Stimulated activated CD4-positive, alpha-beta T cell treated with anti-CD3 and anti-CD28 coated beads, Interleukin-4, amount 100 ng/mL, for 48 hours (primary cell): Measurements from ENCODE around the gene WNT5B.

Experiments used
- DNase-seq, 2 donors: peaks; one replicate each; pipeline ENCODE4 v3.0.0-alpha.2; 2020; ENCODE audit warnings: low read depth in 2 of 2

WNT5B gene

DNA sequence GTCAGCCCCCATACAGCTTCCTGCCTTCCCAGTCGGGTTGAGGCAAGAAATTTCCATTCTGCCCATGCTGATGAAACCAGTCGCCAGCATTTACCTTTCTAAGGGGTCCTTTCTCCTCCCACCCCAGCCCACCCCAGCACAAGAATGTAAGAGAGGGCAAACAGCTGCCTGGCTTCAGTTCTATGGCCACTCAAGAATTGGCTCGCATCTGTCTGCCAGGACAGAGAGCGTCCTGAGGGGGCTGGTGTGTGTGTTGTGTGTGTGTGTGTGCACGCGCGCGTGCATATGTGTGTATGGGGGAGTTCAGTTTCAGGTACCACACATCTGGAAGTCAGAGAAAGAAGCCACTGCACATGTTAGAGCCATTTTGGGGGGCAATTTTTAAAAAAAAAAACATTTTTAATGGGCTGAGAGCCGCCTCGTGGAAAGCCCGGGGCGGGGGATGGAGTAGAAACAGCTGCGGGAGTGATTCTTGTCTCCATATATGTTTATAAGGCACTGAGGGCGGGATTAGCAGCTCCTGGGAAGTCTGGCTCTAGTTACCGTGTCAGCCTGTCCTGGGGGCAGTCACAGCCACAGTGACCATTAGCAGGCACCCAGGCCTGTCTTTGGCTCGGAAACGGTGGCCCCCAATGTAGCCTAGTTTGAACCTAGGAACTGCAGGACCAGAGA lies at the start of gene WNT5B:
Gene WNT5B, plus strand, starts transcription at position 566 of the 672 bp plus-strand sequence. CDS start 2,124 bp downstream, outside the sequence.
- DNase-seq: no peak

DNA sequence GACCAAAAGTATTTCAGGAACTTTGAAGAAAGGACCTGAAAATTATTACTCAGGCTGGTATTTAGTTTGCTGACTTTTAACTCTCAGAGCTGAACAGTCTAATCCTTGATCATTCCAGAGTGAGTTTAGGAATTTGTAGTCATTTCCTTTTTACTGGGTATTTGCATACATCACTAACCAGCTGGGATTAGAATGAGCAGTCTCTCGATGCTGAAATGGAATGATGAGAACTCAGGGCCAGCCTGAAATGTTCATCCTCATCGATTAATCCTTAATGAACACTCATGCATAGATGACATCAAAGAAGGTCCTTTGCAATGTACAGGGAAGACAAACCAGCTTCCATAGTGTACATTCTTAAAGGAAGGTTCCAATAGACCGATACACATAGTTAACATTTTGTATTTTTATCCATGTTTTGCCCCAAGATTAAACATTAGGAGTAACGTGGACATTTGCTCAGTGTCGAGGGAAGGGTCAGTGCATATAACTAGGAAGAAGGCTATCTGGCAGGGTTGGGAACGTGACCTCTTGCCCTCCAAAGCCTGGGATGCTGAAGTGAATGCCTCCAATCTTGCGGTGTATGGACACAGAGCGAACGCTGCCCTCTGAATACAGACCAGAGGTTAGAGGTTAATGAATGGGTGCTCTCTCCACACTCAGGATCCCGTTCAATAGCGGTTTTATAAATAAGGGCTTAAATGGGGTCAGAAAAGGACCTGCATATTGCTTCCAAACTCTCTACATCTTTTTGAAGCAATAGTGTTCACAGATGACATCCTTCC lies 49.2 kb upstream of the WNT5B start:
- DNase-seq: no peak

DNA sequence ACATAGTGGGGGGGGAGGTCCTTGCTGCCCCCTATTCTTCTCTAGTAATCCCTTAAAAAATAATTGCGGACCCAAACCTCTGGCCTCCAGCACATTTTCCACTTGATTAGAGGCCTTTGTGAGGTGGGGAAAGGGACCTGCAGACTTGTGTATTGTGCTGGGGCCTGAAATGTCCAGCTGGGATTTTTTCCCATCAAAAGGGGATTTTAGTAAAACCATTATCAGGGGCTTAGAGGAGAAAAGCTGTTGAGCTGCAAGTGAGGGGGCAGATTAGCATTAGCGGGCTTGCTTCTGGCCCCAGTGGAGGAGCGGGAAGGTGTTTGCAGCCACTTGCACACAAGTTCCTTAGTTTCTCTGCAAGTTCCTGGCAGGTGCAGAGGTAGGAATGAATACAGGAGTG lies 48.5 kb upstream of the WNT5B start:
- no peak for DNase-seq

DNA sequence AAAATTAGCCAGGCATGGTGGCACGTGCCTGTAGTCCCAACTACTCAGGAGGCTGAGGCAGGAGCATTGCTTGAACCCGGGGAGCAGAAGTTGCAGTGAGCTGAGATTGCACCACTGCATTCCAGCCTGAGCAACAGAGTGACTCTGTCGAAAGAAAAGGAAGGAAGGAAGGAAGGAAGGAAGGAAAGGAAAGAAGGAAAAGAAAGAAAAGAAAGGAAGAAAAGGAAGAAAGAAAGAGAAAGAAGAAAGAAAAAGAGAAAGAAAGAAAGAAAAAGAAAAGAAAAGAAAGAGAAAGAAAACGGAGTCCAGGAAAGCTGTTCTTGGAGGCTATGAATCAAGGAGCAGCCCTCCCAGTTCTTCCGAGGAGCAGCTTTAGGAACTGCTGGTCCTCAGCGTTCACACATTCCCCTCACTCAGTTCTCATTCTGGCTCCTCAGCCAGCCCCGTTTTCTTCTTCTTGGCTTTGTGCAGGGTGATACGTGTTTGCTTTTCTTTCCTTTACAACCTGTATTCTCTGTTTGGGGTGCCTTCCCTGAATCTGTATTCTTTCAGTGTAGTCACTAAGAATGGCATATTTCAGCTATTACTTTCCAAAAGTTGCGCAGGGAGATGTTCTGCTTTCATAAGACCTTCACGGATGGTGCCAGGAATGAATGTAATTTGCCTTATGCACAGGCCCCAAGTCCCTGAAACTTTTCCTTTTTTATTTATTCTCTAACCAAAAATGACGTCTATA lies 46.9 kb upstream of the WNT5B start:
- no peak for DNase-seq

DNA sequence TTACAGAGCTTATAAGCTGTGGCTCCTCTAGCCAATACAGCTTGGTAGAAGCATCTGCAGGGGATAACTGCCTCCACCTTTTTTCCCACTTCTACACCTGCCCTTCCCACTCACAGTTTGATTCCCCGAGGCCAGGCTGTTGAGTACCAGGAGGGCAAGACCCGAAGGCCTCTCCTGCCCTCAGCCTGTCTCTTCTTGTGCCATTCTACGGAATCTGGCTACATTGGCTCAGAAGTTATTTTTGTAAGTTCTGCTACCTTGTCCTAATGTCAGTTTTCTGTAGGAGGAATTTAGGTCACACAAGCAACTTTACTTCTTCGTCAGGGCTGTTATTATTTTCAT lies 46.4 kb upstream of the WNT5B start:
- no peak for DNase-seq

DNA sequence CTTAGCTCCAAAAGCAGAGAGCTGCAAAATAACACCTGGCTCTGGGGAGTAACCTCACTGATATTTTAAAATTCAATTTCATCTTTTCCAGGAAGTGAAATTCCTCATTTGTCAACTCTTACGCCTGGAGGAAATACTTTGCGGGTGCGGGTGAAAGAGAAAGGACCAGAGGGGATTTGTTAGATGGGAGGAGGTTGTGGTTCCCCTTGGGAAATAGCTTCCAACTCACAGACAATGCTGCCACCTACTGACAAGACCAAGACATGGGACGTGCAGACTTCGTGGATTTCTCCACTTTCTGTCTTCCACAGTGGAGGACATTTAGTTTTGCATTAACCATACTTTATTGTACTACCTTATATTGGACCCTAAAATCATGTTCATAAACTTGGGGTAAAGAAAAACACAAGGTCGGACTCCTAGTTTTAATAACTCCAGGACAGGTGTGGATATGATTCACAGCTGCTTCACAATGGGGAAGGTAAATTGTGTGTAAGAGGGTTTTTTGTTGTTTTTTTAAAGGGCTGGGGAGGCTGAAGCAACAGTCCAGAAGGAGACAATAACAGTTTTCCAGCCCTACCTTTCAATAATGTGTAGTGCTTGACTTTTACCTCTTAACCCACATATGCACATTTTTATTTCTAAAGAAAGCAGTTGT lies 45.5 kb upstream of the WNT5B start:
- DNase-seq: peak; percentile 38 to 62

DNA sequence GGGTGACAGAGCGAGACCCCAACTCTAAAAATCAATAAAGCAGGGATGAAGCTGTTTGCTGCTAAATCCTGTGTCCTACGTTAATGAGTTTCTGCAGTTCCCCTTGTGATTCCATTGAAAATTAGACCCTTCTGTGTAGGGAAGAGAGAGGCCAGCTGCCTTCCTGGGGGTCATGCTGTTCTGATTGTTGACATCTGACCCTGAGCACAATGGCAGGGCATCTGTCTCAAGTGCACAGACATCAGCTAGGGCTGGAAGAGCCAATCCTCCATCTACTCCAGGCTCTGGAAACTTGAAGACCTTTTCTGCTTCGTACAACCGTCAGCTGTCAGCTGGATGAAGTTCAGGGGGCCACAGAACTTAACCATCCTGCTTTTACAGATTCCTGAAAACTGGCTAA lies 44.7 kb upstream of the WNT5B start:
- no peak for DNase-seq

DNA sequence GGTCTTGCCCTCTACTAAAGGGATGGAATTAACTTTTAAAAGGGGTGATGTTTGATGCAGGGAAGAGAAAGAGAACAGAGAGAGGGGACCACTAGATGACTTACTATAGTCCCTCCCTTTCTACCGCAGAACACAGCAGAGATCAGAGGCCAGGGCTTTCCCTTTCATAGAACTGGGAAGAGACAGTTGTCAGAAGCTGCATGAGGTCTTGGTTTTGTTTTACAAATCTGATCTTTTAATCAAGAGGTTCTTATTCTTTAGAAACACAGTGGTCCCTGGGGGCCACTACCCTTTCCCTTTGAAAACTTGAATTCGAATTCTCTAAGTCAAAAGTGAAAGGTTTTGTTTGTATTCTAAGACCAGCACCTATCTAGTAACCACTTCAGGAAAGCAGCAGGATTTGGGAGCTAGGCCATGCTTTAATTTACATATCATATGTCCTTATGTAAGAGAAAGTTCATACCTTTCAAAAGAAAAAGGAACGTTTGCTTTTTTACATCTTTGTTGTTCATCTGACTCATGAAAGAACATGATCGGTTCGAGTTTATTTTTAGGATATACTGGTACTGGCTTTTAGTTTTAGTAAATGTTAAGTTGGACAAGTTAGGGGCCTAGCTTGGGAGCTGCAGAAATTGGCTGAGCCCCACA lies 41.0 kb upstream of the WNT5B start:
- no peak for DNase-seq

DNA sequence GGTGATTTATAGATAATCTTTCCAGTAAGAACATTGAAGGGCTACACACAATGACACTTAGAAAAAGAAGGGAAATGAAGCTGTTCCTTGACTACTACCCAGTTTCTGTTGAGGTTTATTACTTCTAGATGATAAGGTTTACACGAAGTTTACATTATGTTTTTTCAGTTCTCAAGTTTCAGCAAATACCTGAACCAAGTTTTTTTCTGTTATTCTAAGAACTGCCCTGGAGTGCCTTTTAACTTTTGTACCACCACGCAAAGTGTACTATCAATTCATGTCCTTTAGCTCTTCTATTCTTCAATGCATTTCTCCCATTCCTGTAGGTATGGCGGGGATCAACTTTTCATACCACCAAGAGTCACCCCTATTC lies 40.5 kb upstream of the WNT5B start:
- DNase-seq: no peak

DNA sequence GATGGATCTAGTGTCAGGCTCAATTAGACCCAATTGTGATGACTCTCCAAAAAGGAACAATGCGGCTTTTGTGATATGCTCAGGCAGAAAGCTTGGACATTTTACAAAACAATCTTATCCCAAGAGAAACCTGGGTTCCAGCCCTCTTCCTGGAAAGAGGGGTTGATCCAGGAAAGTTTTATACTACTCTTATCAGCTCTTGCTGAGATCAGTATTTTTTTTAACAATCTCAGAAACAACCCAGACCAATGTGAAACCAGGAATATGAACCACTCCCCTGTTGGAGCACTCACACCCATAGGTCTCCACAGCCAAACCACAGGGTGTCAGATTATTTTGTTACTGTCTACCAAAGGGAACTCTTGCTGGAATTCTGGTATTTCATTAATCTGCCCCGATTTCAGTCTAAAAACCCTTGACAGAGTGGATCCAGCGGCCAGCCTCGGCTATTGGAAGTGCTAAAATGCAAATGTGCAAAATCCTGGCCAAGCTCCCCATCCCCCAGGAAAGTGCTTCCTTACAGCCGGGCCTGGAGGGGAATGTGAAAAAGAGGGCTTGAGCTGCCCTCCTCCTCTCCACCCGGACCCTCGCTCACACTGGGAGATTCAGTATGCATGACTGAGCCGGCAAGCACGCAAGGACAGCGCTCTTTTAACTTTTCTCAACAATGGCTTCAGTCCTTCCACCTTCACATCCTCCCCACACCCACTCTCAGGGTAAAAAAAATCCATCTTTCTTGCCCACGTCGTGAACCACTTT lies 38.6 kb upstream of the WNT5B start:
- no peak for DNase-seq

DNA sequence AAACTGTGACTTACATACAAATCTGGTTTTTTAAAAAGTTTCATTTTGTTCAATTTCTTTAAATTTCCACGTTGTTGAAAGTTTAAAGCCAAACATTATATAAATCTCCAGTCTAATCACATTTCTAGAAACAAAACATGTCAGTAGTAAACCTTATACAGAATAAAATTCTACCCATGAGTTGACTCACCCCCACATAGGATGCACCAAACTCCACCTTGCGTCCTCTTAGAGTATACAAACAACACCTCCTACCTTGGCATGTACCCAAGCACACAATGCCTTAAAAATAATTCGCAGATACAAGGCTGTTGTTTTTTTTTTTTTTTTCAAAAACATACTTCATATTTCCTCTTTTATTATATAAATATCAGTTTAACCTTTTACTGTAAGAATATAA lies 38.0 kb upstream of the WNT5B start:
- DNase-seq: no peak

DNA sequence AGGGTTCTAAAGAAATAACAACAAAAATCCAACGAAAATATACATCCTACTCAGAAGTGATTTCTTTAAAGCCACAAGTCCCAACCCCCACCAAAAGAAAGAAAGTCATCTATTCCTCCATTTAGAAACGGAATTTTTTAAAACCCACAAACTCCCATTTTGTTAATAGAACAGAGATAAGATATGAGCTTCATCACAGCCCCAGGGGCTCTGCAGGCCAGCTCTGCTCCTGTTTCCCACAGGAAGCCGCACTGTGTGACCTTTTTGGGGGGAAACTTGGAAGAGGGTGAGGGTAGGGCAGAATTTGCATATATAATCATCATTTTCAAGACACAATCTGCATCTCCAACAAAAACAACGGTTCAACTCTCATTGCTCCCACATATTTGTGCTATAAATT lies 37.5 kb upstream of the WNT5B start:
- no peak for DNase-seq

DNA sequence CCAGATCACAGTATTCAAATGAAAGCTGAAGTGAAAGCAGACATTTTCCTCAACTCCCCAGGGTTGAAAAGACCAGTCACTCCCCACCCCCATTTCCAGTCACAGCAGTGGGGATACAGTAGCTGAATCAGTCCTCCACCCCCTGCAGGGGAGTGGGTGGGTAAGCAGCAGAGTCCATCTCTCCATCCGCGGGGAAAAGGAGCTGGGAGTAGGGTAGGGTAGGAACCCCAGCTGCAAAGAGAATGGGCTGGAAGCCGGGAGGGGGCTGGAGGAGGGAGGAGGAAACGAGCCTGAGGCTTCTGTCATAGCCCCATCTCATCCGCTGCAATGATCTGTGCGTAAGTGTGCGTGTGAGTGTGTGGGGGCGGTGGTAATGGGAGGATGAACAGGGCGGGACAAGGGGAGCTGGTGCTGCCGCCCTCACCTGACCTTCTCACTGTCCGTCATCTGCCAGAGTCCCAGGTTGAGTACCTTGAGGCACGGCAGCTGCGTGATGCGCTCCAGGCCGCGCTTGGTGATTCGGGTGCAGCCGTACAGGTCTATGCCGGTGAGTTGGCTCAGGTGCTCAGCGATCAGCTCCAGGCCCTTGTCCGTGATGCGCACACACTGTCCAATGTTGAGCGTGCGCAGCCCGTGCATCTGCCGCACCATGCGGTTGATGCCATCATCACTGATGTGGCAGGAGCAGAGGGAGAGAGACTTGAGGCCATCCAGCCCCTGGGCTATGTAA lies 36.4 kb upstream of the WNT5B start:
- DNase-seq: peak; percentile 45 to 57

DNA sequence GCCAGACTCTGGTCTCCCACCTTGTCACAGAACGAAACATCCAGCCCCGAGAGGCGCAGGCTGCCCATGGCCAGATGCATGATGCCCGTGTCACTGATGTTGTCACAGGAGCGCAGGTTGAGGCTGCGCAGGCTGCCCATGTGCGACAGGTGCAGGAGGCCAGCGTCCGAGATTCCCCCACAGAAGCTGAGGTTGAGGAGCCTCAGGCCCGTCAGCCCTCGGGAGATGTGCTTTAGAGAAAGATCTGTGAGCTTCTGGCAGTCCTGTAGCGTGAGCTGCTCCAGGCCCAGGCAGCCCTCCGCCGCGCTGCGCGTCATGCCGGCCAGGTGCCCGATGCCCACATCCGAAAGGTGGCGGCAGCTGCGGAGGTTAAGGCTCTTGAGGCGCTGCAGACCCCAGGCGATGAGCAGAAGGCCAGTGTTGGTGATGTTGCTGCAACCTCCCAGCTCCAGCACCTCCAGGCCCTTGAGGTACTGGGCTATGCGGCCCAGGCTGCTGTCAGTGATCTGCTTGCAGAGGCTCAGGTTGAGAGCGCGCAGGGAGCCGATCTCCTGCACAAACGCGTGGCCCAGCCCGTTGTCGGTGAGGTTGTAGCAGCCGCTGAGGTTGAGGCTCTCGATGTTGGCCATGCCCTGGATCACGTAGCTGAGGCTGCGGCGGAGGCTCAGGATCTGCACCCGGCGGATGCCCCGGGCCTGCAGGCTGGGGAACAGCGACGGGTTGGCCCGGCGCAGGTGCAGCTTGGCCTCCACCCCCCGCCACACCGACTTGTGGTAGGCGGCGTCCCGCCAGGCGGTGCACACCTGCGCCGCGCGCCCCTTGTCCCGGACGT lies 35.6 kb upstream of the WNT5B start:
- peak; percentile 30 to 50 for DNase-seq

DNA sequence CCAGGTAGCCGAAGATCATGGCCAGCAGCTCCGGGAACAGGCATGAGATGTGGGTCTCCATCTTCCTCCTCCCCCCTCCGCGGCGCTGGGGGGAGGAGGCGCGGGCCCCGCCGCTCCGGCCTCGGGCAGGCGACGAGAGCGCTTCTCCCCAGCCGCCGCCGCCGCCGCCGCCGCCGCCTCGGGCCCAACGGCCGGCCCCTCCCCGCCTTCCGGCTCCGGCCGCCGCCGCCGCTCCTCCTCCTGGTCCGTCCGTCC lies 35.1 kb upstream of the WNT5B start:
- no peak for DNase-seq

DNA sequence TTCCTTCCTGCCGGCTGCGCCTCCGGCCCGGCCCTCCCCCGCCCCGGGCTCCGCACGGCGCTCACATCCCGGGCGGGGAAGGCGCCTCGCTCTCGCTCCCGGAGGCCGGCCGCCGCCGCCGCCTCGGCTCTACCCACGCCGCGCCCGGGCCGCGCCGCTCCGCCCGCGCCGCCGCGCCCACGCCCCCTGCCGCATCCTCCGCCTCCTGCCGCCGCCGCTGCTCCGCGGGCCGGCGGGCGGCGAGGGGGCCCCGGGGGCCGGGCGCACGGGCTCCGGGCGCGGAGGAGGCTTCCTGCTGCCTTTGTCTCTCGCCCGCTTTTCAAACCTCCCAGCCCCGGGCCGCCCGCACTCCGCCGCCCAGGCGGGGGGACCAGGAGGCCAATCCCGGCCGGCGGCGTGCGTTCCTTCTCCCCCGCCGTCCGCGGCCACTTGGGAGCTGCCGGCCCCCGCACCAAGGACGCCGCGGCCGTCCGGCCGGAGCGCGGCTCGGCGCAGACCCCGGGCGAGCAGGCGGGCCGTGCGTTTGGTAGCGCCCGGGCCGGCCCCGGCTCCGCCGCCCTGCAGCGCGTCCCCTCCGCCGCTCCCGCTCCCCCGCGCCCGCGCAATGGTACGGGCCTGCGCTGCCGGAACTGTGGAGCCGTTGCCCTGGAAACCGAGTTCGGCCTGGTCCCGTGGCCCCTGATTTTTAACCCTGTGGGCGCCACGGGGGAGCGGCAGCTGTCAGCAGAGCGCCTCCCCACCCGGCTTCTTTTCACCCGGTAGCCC lies 34.6 kb upstream of the WNT5B start, which contains the start of gene FBXL14:
Gene FBXL14, minus strand, starts transcription at position 321 of the 765 bp plus-strand sequence. CDS start 515 bp downstream, outside the sequence.
- DNase-seq: peak; percentile 76 to 82

DNA sequence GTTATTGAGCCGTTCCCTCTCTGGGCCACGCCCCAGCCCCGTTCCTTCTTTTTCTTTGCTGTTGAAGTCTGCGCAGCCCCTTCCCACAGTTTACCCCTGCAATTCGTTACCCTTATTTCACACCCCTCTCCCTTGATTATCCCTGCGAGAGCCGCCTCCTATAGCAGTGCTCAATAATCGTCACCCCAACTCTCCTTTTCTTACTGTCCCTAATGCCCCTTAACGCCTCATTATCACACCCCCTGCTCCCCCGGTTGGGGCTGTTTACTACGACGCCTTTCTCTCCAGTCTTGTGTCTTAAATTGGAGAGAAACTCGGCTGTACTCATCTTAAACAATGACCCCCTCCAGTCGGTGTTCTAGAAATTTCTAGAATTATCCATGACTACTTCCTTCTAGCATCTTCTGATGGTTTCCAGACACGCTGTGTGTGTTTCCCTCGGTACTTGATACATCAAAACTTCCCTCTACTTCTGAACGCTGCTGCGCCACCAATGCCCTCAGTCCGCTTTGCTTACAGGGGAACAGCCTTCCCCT lies 33.9 kb upstream of the WNT5B start:
- no peak for DNase-seq

DNA sequence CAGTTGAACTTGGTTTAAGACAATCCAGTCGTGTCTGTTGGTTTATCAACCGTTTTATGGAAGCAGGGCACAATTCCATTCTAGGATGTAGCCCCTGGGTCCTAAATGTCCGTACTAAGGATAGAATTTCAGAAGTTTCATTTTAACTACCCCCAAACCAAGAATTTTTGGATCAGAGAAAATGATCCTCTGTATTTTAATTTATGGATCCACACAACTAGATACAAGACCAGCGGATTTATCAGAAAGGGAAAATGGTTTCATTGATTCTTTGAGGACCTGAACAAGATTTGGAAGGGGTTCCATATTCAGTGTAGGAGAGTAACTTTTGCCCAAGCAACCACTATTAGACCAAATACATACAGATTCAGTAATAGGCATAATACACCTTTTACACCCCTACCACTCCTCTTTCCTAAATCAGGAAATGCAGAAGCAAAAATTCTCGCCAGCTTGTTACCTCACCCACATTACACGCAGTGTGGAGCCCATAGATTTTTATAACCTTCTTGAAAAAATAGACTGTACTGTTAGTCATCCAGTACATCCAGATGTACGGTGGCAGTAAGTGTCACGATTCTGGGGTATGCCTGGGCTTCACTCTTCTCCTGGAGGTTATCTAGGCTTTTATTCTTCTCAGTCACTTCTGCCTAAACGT lies 33.2 kb upstream of the WNT5B start:
- DNase-seq: no peak
